Activated gamma-delta T cell treated with Interleukin-2 at 50 U/mL for 16 hours (primary cell): ENCODE results near the gene RFX6.
"Not testable (repeated sequence)": the region's sequence is repeated elsewhere in the genome, so short reads cannot be mapped to it uniquely, and the experiment has no call there.

Experiments
- DNase-seq: peaks from one replicate; pipeline ENCODE4 v3.0.0-alpha.2; 2020

Gene RFX6, protein sequence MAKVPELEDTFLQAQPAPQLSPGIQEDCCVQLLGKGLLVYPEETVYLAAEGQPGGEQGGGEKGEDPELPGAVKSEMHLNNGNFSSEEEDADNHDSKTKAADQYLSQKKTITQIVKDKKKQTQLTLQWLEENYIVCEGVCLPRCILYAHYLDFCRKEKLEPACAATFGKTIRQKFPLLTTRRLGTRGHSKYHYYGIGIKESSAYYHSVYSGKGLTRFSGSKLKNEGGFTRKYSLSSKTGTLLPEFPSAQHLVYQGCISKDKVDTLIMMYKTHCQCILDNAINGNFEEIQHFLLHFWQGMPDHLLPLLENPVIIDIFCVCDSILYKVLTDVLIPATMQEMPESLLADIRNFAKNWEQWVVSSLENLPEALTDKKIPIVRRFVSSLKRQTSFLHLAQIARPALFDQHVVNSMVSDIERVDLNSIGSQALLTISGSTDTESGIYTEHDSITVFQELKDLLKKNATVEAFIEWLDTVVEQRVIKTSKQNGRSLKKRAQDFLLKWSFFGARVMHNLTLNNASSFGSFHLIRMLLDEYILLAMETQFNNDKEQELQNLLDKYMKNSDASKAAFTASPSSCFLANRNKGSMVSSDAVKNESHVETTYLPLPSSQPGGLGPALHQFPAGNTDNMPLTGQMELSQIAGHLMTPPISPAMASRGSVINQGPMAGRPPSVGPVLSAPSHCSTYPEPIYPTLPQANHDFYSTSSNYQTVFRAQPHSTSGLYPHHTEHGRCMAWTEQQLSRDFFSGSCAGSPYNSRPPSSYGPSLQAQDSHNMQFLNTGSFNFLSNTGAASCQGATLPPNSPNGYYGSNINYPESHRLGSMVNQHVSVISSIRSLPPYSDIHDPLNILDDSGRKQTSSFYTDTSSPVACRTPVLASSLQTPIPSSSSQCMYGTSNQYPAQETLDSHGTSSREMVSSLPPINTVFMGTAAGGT

DNA sequence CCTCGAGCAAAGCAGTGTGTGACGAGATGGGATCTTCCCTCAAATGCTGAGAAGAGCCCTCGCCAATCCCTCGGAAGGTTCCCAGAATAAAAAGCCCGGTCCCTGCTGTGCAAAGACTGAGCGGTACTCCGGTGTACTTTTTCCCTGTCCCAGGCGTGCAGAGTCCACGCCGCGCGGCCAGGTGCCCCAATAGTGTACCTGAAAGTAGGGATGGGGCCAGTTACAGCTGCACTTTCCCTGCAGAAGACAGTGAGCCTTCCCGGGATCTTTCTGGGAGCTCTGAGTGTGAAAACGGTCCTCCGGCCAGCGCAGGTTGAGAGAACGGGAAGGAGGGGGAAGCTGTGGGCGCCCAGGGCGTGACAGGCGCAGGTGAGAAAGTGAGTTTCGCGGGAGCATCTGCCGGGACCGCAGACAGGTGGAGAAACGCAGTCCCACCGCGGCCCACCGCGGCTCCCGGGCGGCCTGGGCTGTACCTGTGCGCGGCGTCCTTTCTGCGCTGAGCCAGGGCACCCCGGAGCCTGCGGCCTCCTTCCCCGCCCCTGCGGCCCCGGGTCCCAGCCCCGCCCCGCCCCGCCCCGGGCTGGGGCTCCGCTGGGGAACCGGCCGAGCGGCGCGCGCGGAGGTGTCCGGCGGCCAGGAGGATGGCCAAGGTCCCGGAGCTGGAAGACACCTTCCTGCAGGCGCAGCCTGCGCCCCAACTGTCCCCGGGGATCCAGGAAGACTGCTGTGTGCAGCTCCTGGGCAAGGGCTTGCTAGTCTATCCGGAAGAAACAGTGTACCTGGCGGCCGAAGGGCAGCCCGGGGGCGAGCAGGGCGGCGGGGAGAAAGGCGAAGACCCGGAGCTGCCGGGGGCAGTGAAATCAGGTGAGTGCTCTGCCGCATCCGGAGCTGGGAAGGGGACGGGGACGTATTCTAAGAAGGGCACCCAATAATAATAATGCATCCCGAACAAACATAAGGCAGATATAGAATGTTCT lies at the start of gene RFX6:
Gene RFX6 (plus strand): TSS at position 608 of the 977 bp plus-strand sequence. CDS start 34 bp downstream, at position 642.
- no peak for DNase-seq

DNA sequence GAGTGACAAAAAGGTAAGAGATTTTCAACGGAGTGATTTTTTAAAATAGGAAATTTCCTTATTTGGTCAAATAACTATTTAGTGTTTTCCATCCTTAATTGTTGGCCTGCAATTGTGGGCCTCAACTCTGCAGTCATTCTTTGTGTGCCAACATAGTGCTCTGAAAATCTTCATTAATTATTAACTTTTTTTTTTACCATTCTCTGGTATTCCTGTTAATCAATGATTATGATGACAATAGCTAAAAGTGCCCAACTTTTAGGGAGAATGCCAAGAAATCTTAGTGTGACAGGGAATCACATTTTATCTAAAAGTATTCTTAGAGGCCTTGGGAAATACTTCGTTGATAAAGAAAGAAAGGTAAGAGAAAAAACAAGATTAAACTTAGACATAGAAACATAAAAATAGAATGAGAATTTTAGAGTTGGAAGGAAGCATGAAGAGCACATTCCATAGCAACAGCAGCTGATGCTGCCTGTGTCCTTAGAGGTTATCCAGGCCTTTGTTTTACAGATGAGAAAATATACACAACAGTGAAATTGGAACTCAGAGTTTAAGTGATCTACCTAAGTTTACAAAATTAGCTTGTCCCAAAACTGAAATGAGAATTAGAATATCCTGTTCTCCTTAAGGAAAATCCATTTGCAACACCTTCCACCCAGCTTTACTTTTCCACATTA lies 49.3 kb upstream of the RFX6 start:
- DNase-seq, result no peak

DNA sequence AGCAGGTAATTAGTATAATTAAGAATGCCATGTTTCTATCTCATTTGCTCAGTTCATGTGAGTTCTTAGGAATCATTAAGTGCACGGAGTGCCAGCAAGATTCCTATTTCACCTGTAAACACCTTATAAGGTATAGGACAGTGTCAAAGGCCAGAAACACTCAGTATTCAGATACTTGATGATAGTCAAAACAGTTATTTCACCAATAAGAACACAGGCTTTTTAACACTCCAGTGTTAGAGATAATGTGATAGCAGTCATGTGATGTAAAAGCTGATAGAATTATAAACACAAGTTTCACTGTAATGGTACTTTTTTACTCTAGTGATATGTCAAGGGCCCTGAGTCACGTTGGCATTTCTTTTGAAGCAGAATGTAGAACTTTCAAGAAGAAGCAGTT lies 48.1 kb upstream of the RFX6 start, which contains the start of gene GPRC6A:
Gene GPRC6A (minus strand): TSS at position 101 of the 400 bp plus-strand sequence. CDS start 70 bp downstream, at position 31.
- DNase-seq, result no peak

DNA sequence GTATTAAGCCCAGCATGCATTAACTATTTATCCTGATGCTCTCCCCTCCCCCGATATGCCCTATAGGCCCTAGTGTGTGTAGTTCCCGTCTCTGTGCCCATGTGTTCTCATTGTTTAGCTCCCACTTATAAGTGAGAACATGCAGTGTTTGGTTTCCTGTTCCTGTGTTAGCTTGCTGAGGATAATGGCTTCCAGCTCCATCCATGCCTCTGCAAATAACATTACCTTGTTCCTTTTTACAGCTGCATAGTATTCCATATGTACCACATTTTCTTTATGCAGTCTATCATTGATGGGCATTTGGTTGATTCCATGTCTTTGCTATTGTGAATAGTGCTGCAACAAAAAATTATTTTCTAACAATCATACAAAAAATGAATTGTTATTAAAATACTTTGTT lies 42.5 kb upstream of the RFX6 start:
- not testable (repeated sequence) for DNase-seq

DNA sequence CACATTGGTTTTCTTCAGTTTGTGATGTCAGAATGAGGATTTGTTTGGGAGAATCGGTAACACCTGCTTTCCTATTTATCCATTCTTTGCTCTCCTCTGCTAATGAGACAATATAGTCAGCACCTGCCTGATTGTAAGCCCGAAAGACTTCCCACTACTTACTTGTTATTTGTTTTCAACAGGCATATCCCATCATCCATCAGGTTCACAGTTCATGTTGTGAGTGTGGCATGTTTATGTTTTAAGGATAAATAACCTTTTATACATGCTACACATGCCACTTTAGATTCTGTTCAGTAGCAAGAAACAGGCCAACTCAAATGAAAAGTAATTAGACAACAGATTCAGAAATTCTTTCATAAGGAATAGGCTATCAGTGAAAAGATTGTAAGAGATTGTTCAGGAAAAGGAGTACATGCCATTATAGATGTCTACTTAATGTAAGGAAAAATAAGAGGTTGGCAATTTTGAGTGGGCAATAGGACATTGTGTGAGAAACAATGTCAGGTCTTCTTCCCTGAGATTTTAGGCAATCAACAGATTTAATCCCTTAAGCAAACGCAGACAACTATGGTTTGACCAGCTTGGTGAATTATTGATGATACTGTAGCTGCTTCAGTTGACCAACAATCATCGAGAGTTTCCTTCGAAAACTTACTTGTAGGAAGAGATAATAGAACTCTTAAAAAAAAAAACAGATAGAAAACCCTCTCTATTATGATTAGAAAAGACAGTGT lies 40.3 kb upstream of the RFX6 start:
- no peak for DNase-seq

DNA sequence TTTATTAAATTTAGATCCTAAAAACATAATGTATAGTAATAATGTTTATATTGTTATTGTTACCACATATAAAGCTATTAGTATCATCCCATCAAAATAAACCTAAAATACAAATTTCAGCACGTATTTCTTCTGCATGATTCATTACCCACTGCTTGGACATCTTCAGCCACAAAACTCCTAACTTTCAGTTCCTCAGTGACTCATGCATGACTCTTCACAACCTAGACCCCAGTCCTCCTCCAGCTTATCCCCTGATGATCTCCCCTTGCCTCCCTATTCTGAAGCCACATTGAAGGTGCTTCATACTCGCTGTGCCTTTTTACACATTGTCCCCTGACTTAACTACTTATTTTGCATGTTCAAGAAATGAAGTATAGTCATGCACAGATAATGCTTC lies 37.0 kb upstream of the RFX6 start:
- DNase-seq, result no peak

DNA sequence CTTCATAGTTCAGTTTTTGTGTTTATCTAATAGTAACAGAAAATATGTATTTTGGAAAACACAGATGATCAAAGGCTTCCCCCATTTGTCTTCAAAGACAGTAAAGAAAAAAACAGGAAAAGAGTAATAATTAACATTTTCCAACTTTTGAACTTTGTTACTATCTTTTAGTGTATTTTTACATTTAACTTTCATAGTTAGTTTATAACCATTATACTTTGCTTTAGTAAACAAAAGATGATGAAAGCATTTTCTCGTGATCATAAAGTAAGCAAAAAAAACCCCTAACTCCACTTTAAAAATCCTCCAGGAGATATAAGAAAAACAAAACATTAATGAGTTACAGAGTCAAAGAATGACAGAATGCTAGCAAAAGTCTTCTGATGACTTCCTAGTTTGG lies 34.6 kb upstream of the RFX6 start:
- DNase-seq, result no peak

DNA sequence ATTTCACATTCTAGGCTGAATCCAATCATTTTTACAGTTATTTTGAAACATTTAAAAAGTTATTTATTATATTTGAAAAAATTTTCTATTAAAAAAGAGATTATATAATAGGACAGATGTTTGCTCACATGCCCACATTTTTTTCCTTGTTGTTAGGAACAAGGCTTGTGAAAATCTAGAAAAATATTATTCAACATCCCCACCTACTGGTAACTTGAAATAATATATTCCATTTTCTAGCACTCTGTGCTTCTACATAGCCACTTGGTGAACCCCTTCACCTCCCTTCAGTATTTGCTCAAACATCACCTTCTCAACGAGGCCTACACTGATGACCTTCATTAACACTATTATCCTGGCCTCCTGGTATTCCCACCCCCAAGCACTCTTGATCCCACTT lies 29.8 kb upstream of the RFX6 start:
- DNase-seq, result no peak

DNA sequence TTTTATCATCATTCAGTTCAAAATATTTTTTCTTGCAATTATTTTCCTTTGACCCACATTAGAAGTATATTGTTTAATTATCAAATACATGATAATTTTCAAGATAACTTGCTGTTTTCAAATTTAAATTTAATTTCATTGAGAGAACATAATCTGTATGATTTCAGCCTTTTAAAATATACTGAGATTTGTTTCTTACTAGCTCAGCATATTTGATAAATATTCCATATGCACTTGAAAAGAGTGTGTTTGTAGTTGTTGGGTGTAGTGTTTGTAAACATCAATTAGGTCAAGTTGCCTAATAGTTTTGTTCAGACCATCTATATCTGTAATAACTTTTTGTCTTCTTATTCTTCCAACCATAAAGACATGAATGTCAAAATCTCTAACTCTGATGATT lies 19.0 kb upstream of the RFX6 start:
- no peak for DNase-seq

DNA sequence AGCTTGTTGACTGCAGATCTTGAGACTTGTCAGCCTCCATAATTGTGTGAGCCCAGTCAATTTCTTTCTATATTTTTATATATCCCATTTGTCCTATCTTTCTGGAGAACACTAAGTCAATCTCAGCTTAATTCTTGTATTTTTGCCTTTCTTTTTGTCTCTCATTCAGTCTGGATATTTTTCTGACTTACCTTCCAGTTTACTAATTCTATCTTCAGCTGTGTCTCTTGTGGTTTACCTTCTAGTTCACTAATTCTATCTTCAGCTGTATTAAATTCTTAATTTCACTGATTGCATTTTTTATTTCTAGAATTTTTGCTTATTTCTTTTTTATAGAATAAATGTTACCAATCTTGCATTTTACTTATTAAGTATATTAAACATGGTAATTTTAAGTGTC lies 17.8 kb upstream of the RFX6 start:
- no peak for DNase-seq

DNA sequence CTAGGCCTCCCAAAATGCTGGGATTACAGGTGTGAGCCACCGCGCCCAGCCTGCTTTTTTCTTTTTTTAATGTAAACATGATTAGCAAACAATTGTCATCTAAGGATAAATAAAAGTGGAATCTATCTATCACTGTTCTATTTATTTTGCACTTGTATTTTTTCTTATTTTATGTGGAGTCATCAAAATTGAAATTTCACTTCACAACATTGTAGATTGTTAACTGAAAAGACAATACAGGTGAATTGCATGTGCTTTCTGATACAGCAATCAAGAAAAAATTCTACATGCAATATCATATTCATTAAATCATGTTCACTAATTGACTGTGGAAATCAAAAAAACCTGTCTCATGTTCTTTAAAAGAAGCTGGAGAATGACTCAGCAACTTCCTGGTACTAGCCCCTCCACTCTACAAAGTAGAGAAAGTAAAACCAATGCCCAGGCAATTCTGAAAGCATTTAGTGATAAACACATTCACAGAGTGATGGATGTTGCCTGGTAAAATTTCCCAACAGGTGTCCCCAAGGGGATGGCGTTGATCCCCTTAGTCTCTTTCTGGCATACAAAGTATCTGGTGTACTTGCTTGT lies 10.7 kb upstream of the RFX6 start:
- DNase-seq, result no peak

DNA sequence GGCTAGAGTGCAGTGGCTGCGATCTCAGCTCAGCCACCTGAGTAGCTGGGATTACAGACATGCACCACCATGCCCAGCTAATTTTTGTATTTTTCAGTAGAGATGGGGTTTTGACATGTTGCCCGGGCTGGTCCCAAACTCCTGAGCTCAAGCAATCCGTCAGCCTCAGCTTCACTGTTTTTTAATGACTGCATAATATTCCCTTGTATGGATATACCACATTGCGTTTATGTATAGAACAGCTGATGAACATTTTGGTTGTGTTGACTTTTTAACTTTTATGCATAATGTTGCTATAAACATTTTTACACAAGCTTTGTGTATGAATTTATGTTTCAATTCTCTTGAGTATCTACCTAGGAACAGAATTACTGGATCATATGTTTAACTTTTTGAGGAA lies 4.3 kb upstream of the RFX6 start:
- no peak for DNase-seq

DNA sequence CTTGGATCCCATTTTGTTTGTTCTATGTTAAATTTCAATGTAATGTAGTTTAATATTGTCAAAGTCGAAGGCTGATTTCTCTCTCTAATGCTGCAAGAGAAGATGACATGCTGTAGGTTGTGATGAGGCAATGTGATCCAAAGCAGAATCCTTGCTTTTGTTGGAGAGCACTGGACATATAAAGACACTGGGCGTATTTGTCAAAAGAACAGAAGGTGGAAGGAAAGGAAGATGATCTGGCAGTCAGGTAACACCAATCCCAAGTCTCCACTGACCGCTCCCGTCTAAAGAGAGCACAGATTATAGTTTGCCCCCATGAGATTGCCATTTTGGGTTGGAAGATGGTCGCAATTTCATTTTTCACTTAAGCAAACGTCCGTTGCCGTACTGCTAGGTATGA lies 935 bp upstream of the RFX6 start:
- DNase-seq, result no peak

DNA sequence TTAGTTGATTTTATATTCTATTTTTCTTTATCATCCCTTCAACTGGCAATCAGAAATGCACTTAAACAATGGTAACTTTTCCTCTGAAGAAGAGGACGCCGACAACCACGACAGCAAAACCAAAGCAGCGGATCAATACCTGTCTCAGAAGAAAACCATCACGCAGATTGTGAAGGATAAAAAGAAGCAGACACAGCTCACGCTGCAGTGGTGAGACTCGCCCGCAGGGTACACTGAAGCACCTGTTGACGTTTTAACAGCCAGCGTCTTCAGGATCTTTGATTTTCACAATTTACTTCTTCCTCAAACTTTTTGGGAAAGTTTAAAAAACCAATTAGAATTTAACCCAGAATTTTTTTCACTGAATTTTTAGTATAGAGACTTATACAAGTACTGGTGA lies 701 bp downstream of the RFX6 start:
- DNase-seq, result no peak

DNA sequence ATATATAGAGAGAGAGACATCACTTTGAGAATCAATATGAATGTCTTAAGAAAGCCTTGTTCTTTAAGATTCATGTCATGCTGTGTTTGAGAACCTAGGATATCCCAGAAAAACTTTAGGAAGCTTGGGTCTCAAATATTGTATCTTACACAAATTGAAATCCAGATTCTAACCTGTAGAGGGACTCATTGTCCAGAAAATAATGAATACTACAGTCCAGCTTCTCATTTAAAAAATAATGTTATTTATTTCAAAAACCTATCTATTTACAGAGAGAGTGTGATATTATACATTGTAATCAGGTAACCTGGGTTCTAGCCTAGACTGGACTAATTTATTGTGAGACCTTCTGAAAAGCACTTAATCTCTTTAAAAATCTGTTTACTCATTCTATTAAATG lies 4.2 kb downstream of the RFX6 start:
- no peak for DNase-seq

DNA sequence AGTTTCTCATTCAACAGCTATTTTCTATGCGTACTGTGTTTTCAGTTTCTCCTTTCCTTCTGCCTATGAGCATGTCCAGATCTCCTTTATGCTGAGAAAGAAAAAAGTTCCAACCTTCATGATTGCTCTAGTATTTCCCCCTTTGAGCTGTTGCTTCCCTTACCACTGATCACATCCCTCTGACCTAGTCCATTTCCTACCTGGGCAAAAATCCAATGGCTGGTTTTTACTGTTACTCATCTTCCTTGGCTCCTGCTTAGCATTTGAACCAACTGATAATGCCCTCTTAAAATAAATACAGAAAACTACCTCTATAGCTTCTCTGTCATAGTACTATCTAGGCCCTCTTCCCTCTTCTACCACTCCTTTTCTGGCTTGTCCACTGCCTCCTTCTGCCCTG lies 6.0 kb downstream of the RFX6 start:
- no peak for DNase-seq

DNA sequence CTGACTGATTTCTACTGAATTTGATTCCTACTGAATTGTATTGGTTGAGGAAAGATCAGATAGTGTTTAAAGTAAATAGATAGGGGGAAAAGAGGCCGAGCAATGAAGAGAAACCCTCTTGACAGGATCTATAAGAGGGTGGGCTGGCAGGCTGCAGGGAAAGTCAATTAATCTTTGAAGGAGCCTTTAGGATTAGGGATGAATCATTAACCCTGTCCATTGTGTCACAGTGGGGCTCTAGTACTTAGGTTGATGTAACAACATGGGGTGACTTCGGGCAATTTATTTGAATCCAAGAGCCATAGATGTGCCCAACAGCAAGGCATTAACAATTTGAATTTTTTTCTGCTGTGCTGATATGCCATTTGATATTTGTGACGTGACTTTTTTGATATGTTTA lies 7.5 kb downstream of the RFX6 start:
- DNase-seq, result no peak

DNA sequence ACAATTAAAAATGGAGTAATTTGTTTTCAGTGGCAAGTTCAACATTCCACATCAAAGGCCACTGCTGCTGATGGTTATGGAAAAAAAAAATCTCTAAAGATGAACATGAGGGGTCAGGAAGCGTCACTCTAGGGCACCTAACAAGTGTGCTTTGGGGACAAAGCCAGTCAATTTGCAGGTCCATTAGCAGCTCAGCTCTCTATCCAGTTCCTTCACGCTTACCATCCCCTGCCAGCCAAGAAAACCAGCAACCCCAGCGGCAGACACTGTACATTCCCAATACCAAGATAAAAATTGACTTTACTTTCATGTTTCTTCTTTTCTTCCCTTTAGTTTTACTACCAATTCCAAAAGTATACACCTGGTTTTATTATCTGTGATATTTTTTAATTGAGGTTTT lies 10.1 kb downstream of the RFX6 start:
- DNase-seq, result no peak

DNA sequence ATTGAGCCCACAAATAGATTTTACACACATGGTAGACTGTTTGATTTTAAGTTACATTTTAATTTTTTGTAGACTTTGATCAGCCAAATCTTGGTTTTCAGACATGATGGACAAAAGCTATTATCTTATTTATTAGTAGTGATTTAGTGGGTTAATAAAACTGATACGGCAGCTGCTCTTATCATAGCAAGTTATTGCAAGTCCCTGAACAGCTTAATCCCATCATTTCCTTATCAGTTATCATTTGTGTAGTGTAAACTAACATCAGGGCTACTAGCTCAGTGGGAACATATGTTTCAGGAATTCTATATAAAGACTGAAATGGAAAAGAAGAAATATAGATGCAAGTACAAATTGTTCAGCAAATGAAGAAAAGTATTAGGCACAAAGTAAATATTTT lies 10.9 kb downstream of the RFX6 start:
- DNase-seq, result no peak

DNA sequence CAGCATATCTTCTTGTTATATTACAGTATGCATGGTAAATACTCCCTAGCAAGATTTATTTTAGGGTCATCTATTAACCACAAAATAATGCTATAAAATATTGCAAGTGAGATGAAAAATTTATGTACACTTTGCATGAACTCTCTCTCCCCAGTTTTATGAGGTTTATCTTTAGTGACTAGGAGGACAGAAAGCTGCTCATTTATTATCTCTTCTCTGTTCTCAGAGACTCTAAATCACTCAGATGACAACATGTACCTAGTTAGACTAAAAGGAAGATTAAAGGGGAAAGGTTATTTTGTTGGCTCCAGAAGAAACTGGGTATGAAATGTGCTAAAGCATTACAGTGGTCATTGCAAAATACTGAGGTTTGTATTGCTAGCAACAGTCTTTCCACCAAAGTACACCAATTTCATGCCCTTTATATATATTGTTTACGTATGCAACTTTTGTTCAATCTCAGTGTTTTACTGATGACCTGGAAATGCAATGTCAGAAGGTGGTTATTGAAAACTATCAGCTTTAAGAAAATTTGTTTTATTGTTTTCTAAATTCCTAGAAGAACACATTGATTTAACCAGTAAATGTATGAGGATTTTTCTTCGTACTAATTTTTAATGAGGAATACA lies 11.8 kb downstream of the RFX6 start:
- no peak for DNase-seq

DNA sequence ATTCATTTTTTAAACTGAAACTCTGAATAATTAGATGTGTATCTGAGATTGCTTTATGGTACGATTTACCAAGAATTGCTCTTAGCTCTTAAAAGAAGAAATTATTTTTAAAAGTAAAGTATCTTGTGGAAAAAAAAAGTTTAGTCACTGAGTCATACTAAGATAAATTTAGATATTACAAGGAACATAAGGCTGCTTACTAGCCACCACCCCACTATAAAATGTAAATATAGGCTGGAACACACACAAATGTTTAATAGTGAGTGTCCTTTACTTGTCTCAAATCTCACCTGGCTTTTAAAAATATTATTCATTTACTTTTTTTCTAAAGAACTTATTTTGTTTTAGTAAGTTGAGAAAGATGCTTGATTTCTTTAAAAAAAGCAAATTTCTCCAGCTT lies 17.6 kb downstream of the RFX6 start:
- DNase-seq, result no peak
